ENCODE data around the gene FKBP3.

Gene FKBP3

DNA sequence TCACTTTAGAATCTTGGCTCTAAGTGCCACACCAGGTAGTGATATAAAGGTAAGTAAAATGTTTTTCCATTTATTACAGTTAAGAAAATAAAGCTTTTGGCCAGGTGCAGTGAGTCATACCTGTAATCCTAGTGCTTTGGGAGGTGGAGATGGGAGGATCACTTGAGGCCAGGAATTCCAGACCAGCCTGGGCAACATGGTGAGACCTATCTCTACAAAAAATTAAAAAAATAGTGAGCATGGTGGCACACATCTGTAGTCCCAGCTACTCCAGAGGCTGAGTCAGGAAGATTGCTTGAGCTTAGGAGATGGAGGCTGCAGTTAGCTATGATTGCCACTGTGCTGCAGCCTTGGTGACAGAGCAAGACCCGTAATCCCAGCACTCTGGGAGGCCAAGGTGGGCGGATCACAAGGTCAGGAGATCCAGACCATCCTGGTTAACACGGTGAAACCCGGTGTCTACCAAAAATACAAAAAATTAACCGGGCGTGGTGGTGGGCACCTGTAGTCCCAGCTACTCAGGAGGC, 6.4 kb upstream of the FKBP3 start:
- Histone ChIP-seq H3K27me3 (replicated peaks; ENCODE audit: control insufficient read depth, insufficient read depth, low read length) (no peaks in the 10 kb centered on the region), H3K4me3 (replicated peaks; ENCODE audit: low read depth, low read length) (no peak overlapping the region), H3K36me3 (ENCODE audit: control insufficient read depth, insufficient read depth, low read length) (peaks cover 3% of the 10 kb centered on the region; the same call in 1 of the 2 replicates)
- DNase-seq (ENCODE audit: extremely low read depth, insufficient read length) = no peak
- TF ChIP-seq, protein P1, sequence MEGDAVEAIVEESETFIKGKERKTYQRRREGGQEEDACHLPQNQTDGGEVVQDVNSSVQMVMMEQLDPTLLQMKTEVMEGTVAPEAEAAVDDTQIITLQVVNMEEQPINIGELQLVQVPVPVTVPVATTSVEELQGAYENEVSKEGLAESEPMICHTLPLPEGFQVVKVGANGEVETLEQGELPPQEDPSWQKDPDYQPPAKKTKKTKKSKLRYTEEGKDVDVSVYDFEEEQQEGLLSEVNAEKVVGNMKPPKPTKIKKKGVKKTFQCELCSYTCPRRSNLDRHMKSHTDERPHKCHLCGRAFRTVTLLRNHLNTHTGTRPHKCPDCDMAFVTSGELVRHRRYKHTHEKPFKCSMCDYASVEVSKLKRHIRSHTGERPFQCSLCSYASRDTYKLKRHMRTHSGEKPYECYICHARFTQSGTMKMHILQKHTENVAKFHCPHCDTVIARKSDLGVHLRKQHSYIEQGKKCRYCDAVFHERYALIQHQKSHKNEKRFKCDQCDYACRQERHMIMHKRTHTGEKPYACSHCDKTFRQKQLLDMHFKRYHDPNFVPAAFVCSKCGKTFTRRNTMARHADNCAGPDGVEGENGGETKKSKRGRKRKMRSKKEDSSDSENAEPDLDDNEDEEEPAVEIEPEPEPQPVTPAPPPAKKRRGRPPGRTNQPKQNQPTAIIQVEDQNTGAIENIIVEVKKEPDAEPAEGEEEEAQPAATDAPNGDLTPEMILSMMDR (IDR thresholded peaks at IDR 0.05; ENCODE audit: insufficient read depth, low read length, poor library complexity, severe bottlenecking) = no peak

DNA sequence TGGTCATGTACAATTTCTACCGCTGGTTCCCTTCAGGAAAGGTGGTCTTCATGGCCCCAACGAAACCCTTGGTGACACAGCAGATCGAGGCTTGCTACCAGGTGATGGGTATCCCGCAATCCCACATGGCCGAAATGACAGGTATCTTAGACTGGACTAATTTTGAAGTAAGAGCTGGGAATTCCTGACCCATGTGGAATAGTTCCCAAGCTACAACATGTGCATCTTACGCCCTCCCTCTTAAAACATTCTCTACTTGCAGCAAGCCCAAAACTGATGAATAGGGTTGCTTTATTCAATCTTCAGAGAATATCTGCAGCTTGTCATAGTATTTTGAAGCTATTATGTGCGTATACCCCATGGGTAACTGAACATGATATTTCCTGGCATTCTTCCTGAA, 2.1 kb upstream of the FKBP3 start:
- no peak for DNase-seq (ENCODE audit: extremely low read depth, insufficient read length)
- Histone ChIP-seq H3K4me3 (replicated peaks; ENCODE audit: low read depth, low read length) (peak overlapping the region; percentile 87), H3K27me3 (replicated peaks; ENCODE audit: control insufficient read depth, insufficient read depth, low read length) (no peaks in the 10 kb centered on the region), H3K36me3 (ENCODE audit: control insufficient read depth, insufficient read depth, low read length) (no peaks in the 10 kb centered on the region)
- TF ChIP-seq, protein P1 (IDR thresholded peaks at IDR 0.05; ENCODE audit: insufficient read depth, low read length, poor library complexity, severe bottlenecking) = no peak

DNA sequence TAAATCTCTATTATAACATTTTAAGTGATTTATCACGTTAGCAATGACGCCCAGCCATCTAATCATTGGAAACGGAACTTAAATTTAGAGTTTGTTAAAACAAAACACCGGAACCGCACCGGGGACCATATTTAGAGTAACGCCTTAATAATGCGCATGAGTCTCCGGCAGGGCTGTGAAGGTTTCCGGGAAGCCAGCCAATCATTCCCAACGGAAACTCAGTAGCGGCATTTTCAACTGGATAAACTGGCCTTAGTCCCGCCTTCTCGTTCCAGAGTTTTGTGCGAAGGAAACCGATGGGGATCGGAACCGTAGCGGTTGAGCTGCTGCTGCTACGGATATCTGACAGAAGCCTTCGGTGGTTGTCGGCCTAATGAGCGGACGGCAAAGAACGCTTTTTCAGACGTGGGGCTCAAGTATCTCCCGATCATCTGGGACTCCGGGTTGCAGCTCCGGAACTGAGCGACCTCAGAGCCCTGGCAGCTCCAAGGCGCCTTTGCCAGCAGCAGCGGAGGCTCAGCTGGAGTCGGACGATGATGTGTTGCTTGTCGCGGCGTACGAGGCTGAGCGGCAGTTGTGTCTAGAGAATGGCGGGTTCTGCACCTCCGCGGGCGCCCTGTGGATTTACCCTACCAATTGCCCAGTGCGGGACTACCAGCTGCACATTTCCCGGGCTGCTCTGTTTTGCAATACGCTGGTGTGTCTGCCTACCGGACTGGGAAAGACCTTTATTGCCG, 1.5 kb upstream of the FKBP3 start, which contains the start of gene FANCM:
Gene FANCM, plus strand, starts transcription at position 272 of the 737 bp plus-strand sequence. Its CDS starts 102 bp downstream, at position 374.
- H3K36me3 ChIP-seq (ENCODE audit: control insufficient read depth, insufficient read depth, low read length) = no peaks in the 10 kb centered on the region

DNA sequence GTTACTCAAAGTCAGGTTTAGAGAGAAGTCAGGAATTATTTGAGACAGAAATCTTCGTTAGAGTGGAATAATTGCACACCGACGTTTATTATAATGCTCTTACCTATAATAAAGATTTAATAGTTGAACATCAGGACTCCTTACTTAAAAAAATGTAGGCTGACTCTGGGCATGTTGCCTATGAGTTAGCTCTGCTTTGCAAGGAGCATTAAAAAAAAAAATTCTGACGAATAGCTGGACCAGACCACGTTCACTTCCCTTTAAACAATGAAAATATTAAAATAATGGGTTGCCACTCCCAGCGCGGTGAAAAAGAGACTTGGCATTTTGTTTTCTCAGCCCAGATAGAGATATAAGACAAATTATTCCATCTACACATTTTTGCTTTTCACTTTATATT, 875 bp upstream of the FKBP3 start:
- TF ChIP-seq, protein P1 (IDR thresholded peaks at IDR 0.05; ENCODE audit: insufficient read depth, low read length, poor library complexity, severe bottlenecking) = no peak
- DNase-seq (ENCODE audit: extremely low read depth, insufficient read length) = peak; percentile 19
- Histone ChIP-seq H3K4me3 (replicated peaks; ENCODE audit: low read depth, low read length) (peak overlapping the region; percentile 66), H3K27me3 (replicated peaks; ENCODE audit: control insufficient read depth, insufficient read depth, low read length) (no peaks in the 10 kb centered on the region), H3K36me3 (ENCODE audit: control insufficient read depth, insufficient read depth, low read length) (no peaks in the 10 kb centered on the region)

More for the DNA sequence above, 1.5 kb upstream of the FKBP3 start, which contains the start of gene FANCM:
- TF ChIP-seq, protein P1 (IDR thresholded peaks at IDR 0.05; ENCODE audit: insufficient read depth, low read length, poor library complexity, severe bottlenecking) = no peak
- peak within 1 kb of the TSS; percentile 87 for H3K4me3 ChIP-seq (replicated peaks; ENCODE audit: low read depth, low read length)
- H3K27me3 ChIP-seq (replicated peaks; ENCODE audit: control insufficient read depth, insufficient read depth, low read length) = no peaks in the 10 kb centered on the region
- peak; percentile 84 for DNase-seq (ENCODE audit: extremely low read depth, insufficient read length)

DNA sequence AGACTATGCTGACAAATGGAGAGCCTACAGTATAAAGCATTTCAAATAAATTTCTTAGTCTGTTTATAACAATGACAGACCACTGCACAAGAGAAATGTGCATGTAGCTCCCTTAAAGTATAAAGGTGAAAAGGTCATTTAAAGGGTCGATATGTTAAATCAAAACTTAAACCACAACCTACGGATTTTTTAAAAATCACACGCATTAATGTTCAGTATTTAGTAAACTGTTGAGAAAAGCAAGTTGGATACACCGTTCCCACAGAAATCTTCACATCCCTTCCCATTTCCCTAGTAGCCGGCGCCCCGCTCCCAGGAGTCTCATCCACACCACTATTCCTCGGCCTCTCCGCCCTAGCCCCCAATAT, 614 bp downstream of the FKBP3 start:
- Histone ChIP-seq H3K36me3 (ENCODE audit: control insufficient read depth, insufficient read depth, low read length) (no peaks in the 10 kb centered on the region), H3K4me3 (replicated peaks; ENCODE audit: low read depth, low read length) (peak overlapping the region; percentile 88), H3K27me3 (replicated peaks; ENCODE audit: control insufficient read depth, insufficient read depth, low read length) (no peaks in the 10 kb centered on the region)
- DNase-seq (ENCODE audit: extremely low read depth, insufficient read length) = no peak
- TF ChIP-seq, protein P1 (IDR thresholded peaks at IDR 0.05; ENCODE audit: insufficient read depth, low read length, poor library complexity, severe bottlenecking) = no peak
